Stimulated activated CD4-positive, alpha-beta T cell treated with anti-CD3 and anti-CD28 coated beads, Interleukin-1b, Interleukin-23, amount 100 ng/mL, for 48 hours (primary cell): Measurements from ENCODE around the gene NOC3L.
"Not testable (repeated sequence)": the region's sequence is repeated elsewhere in the genome, so short reads cannot be mapped to it uniquely, and the experiment has no call there.

Experiments
- DNase-seq: peaks from one replicate; pipeline ENCODE4 v3.0.0-alpha.2; 2020

NOC3L gene

GRCh38 chr10:94361171-94361794, 1.5 kb downstream of the NOC3L start:
- DNase-seq = no peak

GRCh38 chr10:94358480-94358879, 4.3 kb downstream of the NOC3L start:
- no peak for DNase-seq

DNA sequence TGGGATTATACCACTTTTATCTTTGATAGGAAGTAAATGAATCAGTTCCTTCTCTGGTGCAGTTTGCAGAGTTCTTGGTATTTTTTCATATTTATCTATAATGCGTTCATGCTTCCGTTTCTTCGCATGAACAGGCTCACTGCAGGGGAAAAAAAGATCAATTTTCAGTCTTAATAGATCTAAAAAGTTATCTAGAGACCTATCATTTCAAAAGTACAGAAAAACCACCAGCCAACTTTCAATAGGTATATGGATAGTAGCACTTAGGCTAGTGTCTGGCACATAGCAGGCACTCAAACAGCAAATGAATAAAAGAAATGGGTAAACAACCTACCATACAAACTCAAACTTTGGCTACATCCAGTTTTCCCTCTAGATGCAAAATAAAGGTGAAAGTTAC, 5.5 kb downstream of the NOC3L start:
- DNase-seq = no peak

DNA sequence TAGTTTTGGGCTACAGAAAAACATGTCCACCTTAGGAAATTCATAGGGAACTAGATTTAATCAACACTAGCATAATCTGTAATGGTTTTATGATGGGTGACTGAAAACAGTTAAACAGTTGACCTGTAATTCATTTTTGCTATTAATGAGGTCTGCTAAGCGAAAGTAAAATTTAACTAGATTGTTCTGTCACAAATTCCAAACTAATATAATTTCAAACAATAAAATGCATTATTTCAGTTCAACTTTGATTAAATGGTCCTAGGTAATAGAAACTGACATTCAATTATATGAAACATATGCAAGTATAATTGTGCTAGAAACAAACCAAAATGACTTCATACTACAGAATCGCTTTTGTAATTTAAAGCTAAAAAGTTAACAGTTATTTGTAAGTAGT, 6.9 kb downstream of the NOC3L start:
- DNase-seq = no peak

DNA sequence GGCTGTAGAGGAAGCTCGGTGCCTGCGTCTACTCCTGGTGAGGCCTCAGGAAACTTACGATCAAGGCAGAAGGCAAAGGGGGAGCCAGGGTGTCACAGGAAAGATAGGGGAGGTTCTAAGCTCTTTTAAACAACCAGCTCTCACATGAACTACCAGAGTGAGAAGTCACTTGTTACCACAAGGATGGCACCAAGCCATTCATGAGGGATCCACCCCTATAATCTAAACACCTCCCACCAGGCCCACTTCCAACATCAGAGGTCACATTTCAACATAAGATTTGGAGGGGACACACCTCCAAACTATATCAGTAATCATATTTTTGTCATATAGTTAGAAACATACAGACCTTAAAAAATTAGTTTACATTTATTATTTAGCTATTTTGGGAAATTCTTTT, 9.4 kb downstream of the NOC3L start:
- no peak for DNase-seq

DNA sequence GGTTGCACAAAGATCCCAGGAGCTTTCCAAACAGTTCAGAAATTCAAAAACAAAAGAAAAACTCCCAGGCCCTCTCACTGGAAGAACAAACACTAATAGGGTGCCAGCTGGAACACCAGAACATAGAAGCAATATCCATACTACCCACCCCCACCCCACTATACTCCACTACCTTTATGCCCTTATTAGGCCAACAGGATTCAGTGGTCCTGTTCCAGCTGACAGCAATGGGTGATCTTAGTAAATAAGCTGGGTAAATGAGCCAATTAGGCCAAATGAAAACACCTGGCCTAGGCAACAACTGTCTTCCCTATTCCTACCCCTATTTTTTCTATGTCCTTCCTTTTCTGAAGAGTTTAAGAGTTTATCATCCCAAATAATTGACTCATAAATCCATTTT, 11.7 kb downstream of the NOC3L start:
- no peak for DNase-seq

DNA sequence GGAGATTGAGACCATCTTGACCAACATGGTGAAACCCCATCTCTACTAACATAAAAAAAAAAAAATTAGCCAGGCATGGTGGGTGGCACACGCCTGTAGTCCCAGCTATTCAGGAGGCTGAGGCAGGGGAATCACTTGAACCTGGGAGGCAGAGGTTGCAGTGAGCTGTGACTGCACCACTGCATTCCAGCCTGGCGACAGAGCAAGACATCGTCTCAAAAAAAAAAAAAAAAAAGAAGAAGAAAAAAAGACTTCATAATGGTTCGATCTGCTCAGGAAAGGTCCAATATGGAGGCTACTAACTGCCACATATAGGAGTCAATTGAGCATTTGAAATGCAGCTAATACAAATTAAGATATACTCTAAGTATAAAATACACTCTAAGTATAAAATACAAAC, 12.2 kb downstream of the NOC3L start:
- not testable (repeated sequence) for DNase-seq

DNA sequence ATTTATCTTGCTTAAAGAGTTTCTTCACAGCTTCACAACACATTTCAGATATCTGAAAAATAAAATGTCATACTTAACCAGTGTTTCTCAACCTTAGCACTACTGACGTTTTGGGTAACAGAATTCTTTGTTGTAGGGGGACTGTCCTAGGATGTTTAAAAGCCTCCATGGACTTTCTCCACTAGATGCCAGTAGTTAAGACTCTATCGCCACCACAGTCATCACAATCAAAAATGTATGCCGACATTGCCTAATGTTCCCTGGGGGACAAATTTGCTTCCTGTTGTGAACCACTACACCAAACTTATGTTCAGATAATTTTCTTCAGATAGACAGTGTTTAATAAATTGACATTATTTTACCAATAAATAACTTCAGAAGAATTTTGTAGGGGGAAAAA, 13.4 kb downstream of the NOC3L start:
- no peak for DNase-seq

DNA sequence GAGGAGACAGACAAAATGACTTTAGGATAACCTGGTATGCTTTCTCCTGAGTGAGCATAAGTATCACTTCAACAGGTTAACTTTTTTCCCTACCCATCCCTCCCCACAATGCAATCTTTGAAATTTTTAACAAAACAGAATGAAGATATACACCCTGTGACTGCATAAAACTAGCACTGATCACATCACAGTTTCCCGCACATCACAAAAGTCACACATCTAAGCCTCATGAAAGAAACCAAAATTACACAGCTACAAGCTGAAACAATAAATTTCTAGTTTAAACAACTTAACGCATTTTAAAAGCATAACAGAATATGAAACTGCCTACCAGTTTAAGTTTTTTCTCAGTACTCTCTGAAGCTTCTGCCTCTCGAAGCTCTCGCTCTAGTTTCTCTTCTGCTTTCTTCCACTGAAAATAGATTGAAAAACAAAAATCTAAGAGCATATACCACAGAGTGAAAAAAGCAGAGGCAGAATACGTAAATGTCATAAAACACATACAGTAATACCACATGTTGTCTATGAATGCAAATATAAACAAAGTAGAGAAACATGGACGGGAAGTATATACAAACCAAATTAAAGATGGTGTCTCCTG, 18.1 kb downstream of the NOC3L start:
- DNase-seq = no peak

DNA sequence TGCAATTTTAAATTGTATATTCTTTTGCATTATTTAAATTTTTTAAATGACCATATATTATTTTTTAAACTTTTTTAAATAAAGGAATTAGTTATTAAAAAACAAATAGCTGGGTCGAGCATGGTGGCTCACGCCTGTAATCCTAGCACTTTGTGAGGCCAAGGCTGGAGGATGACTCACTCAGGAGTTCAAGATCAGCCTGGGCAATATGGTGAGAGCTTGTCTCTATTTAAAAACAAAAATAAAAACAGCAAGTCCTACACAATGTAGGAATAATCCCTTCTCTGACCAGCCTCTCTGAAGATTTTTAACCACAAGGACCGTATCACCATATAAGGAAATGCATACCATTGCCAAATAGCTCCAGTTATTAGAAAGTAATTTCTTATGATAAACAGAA, 19.6 kb downstream of the NOC3L start:
- DNase-seq = no peak

- no peak for DNase-seq
These were observed 27.9 kb downstream of the NOC3L start for GRCh38 chr10:94334857-94335256.

DNA sequence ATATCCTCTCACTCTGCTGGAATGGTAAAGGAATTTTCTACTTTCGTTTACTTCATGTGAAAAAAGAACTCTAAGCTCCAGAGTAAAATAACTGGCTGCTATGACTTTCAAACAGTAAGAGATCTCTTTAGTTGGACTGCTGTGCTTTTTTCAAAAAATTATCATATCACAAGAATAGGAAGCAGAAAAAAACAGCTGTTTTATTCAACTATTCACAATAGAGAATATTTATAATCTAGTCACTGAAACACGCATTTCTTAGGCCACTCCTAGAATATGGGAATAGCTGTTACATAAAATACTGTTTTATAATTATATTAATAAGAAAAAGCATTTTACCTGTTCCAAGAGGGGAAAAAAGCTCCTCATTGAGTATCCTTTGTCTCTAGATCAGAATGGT, 29.7 kb downstream of the NOC3L start:
- no peak for DNase-seq

- no peak for DNase-seq
These were observed 34.1 kb downstream of the NOC3L start for GRCh38 chr10:94328613-94329012.

DNA sequence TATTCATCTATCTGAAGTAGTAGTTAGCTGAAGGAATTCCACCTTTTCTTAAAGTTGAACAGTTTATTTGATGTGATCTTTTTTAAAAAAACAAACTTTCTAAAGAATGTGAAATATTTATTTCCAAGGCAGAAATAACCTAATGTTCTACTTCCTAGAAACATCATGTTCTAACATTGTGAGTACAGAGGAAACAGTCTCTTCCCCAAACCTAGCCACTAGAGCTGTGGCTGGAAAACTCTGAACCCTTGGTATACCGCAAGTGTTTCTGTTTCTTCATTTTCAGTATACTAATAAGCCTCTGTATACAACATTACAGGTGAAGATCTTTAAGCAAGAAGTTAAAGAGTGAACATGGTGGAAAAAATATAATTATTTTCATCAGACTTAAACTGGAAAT, 35.1 kb downstream of the NOC3L start:
- DNase-seq = no peak

GRCh38 chr10:94324609-94325233, 38.0 kb downstream of the NOC3L start:
- no peak for DNase-seq

- DNase-seq = peak; percentile 49
These were observed 42.3 kb downstream of the NOC3L start for GRCh38 chr10:94320285-94320914.

GRCh38 chr10:94316560-94316959, 46.2 kb downstream of the NOC3L start:
- DNase-seq = no peak

DNA sequence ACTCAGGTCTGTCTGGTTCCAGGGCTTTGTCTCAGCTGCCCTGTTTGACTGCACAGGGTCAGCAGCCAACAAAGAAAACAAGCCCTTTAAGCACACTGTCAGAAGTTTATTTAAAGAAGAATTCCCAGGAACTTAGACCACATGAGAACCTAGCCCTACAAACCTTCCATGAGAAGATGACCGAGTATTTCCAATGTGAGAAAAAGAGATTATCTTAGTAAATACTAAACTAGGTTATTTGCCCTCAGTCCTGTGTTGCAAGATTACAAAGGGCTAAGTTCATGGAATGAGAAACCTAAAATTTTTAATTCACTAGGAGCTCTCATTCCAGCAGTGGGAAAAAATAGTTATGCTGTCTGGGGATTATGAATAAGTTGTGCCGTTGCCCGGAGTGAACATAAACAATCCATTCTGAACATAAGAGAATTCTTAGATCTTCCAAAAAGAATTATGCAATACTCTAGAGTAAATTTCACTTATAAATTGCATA, 46.7 kb downstream of the NOC3L start:
- DNase-seq = no peak

- DNase-seq = no peak
These were observed 47.7 kb downstream of the NOC3L start for GRCh38 chr10:94315024-94315451.

- no peak for DNase-seq
These were observed 52.4 kb downstream of the NOC3L start for GRCh38 chr10:94310369-94310768.

DNA sequence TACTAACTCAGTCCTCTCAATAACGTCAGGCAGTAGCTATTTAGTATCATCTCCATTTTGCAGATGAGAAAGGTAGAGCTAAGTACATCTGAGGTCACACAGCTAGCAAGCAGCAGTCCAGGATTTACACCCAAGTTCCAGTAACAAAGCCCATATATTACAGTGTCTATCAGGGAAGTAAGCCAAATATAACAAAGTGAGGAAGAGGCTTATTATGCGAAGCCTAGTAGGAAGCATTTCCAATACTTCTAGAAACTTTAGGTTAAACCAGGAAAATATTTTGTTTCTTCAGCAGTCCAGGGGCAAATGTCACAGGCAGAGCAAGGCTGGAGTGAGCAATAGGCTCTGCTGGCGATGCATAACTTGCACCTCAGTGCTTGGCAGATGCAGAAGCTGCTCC, 53.9 kb downstream of the NOC3L start:
- DNase-seq = no peak

- DNase-seq = no peak
These were observed 55.6 kb downstream of the NOC3L start for GRCh38 chr10:94307046-94307615.

GRCh38 chr10:94303929-94304328, 58.8 kb downstream of the NOC3L start:
- no peak for DNase-seq

GRCh38 chr10:94300042-94300441, 62.7 kb downstream of the NOC3L start:
- no peak for DNase-seq
